Measurements from ENCODE around the gene WNT3. TPM values are rescaled to one million over a fixed set of nuclear protein-coding genes. Genes with fewer than 3 reads are reported as not detected.
"Not testable (repeated sequence)": the region's sequence is repeated elsewhere in the genome, so short reads cannot be mapped to it uniquely, and the experiment has no call there.

WNT3 gene
- total RNA-seq, 1 donor: 0.63 TPM

- H3K4me3 ChIP-seq (ENCODE audit: low read depth, low read length): no peak overlapping the region
- no peak for TF ChIP-seq CTCF (IDR thresholded peaks at IDR 0.05; ENCODE audit: insufficient read depth, low read length)
- DNase-seq (ENCODE audit: low read depth): no peak
These were observed 45.3 kb downstream of the WNT3 start for GRCh38 chr17:46773221-46773605.

GRCh38 chr17:46772475-46773220, 45.8 kb downstream of the WNT3 start:
- H3K4me3 ChIP-seq (ENCODE audit: low read depth, low read length): no peak overlapping the region
- TF ChIP-seq CTCF (IDR thresholded peaks at IDR 0.05; ENCODE audit: insufficient read depth, low read length): no peak
- DNase-seq (ENCODE audit: low read depth): no peak

- TF ChIP-seq CTCF (IDR thresholded peaks at IDR 0.05; ENCODE audit: insufficient read depth, low read length): no peak
- peak overlapping the region; percentile 59 for H3K4me3 ChIP-seq (ENCODE audit: low read depth, low read length)
- no peak for DNase-seq (ENCODE audit: low read depth)
These were observed 46.7 kb downstream of the WNT3 start for GRCh38 chr17:46771561-46772474.

GRCh38 chr17:46770818-46771560, 47.5 kb downstream of the WNT3 start:
- H3K4me3 ChIP-seq (ENCODE audit: low read depth, low read length): peak overlapping the region; percentile 51
- no peak for DNase-seq (ENCODE audit: low read depth)
- no peak for TF ChIP-seq CTCF (IDR thresholded peaks at IDR 0.05; ENCODE audit: insufficient read depth, low read length)

GRCh38 chr17:46770439-46770817, 48.1 kb downstream of the WNT3 start:
- TF ChIP-seq CTCF (IDR thresholded peaks at IDR 0.05; ENCODE audit: insufficient read depth, low read length): no peak
- no peak for DNase-seq (ENCODE audit: low read depth)
- no peak overlapping the region for H3K4me3 ChIP-seq (ENCODE audit: low read depth, low read length)

GRCh38 chr17:46769531-46770438, 48.7 kb downstream of the WNT3 start:
- DNase-seq (ENCODE audit: low read depth): no peak
- no peak overlapping the region for H3K4me3 ChIP-seq (ENCODE audit: low read depth, low read length)
- TF ChIP-seq CTCF (IDR thresholded peaks at IDR 0.05; ENCODE audit: insufficient read depth, low read length): no peak

- not testable (repeated sequence) for H3K4me3 ChIP-seq (ENCODE audit: low read depth, low read length); DNase-seq (ENCODE audit: low read depth)
These were observed 49.6 kb downstream of the WNT3 start for GRCh38 chr17:46768896-46769295.
